Muscle of back (tissue), 13 donors: ENCODE data around the gene ECM2. TPM values are rescaled to one million over a fixed set of nuclear protein-coding genes. Genes with fewer than 3 reads are reported as not detected.
"Not testable (repeated sequence)": the region's sequence is repeated elsewhere in the genome, so short reads cannot be mapped to it uniquely, and the experiment has no call there.

ENCODE experiments used
- DNase-seq, 3 donors: peaks; one replicate each; pipeline versions ENCODE4 v3.0.0 to v3.0.0-alpha.2; 2013
- long read RNA-seq, 9 donors: transcript quantifications; one replicate each; lab custom pipeline, GENCODE V29; 2026
- polyA plus RNA-seq, 10 donors: library from polyadenylated mRNA; unstranded; fragments of 120-200 nt; gene quantifications; one replicate each; pipeline ENCODE4 v1.2.1, GENCODE V29; 2013; ENCODE audit not compliant: insufficient read length in 10 of 10

Gene ECM2
- polyA plus RNA-seq, result 10 to 100 TPM; 17.4 to 46.9 (median 22.7) TPM
- long read RNA-seq, donor 1, result 0 reads
- long read RNA-seq, donor 2, partial matches to known transcripts, result 0 of 3 reads
- long read RNA-seq, donor 2, other reads (novel, unspliced or antisense), result 0 of 3 reads
- long read RNA-seq, donor 3, result 0 reads
- long read RNA-seq, donor 4, partial matches to known transcripts, result 0 of 1 reads
- long read RNA-seq, donor 4, other reads (novel, unspliced or antisense), result 0 of 1 reads
- long read RNA-seq, donor 5, partial matches to known transcripts, result 0 of 2 reads
- long read RNA-seq, donor 5, other reads (novel, unspliced or antisense), result 0 of 2 reads
- long read RNA-seq, donor 6, partial matches to known transcripts, result 0 of 3 reads
- long read RNA-seq, donor 6, other reads (novel, unspliced or antisense), result 0 of 3 reads
- long read RNA-seq, donor 7, partial matches to known transcripts, result 0 of 2 reads
- long read RNA-seq, donor 7, other reads (novel, unspliced or antisense), result 0 of 2 reads
- long read RNA-seq, donor 8, result 0 reads
- long read RNA-seq, donor 9, result 0 reads

GRCh38 chr9:92535940-92536850 is at the start of gene ECM2:
Gene ECM2 (minus strand): TSS chr9:92535990. CDS start chr9:92522866, 13,124 bp downstream.
- DNase-seq, result peak; percentile 66 to 89 (median 79)

- no peak for DNase-seq
Observed at GRCh38 chr9:92576175-92576574, 40.4 kb upstream of the ECM2 start.

- DNase-seq, result not testable (repeated sequence)
Observed at GRCh38 chr9:92573612-92574011, 37.8 kb upstream of the ECM2 start.

- DNase-seq, result not testable (repeated sequence)
Observed at GRCh38 chr9:92571871-92572270, 36.1 kb upstream of the ECM2 start.

GRCh38 chr9:92564982-92565381 is 29.2 kb upstream of the ECM2 start:
- DNase-seq, result peak; percentile 38 to 71 (median 65)

GRCh38 chr9:92564504-92564903 is 28.7 kb upstream of the ECM2 start:
- DNase-seq, result peak in 2 of 3 donors; percentile 51 to 58

GRCh38 chr9:92563116-92564100 is 27.6 kb upstream of the ECM2 start:
- DNase-seq, result peak; percentile 33 to 81 (median 52)

GRCh38 chr9:92562461-92562967 is 26.7 kb upstream of the ECM2 start:
- DNase-seq, result peak; percentile 75 to 82 (median 76)

GRCh38 chr9:92561374-92562330 is 25.9 kb upstream of the ECM2 start:
- DNase-seq, result peak in 2 of 3 donors; percentile 32 to 58

GRCh38 chr9:92558612-92559374 is 23.0 kb upstream of the ECM2 start:
- DNase-seq, result no peak

GRCh38 chr9:92550765-92551164 is 15.0 kb upstream of the ECM2 start:
- no peak for DNase-seq

- DNase-seq, result no peak
Observed at GRCh38 chr9:92547356-92547755, 11.6 kb upstream of the ECM2 start.

GRCh38 chr9:92545002-92545510 is 9.3 kb upstream of the ECM2 start:
- DNase-seq, result no peak

GRCh38 chr9:92543972-92544371 is 8.2 kb upstream of the ECM2 start:
- no peak for DNase-seq

GRCh38 chr9:92538541-92538940 is 2.8 kb upstream of the ECM2 start:
- peak in 1 of 3 donors; percentile 55 for DNase-seq

GRCh38 chr9:92534674-92535073 is 1.1 kb downstream of the ECM2 start:
- peak in 2 of 3 donors; percentile 33 to 68 for DNase-seq

GRCh38 chr9:92534204-92534603 is 1.6 kb downstream of the ECM2 start:
- DNase-seq, result no peak

- no peak for DNase-seq
Observed at GRCh38 chr9:92530893-92531292, 4.9 kb downstream of the ECM2 start.
